DMS53 treated with DMSO at 0.1 percent for 48 hours (cell line): ENCODE measurements around the gene PPP1R1B.

Experiments used
- DNase-seq: peaks from one replicate; lab custom pipeline; 2025; ENCODE audit not compliant: unreplicated experiment; lab: John Stamatoyannopoulos, UW

The PPP1R1B gene

DNA sequence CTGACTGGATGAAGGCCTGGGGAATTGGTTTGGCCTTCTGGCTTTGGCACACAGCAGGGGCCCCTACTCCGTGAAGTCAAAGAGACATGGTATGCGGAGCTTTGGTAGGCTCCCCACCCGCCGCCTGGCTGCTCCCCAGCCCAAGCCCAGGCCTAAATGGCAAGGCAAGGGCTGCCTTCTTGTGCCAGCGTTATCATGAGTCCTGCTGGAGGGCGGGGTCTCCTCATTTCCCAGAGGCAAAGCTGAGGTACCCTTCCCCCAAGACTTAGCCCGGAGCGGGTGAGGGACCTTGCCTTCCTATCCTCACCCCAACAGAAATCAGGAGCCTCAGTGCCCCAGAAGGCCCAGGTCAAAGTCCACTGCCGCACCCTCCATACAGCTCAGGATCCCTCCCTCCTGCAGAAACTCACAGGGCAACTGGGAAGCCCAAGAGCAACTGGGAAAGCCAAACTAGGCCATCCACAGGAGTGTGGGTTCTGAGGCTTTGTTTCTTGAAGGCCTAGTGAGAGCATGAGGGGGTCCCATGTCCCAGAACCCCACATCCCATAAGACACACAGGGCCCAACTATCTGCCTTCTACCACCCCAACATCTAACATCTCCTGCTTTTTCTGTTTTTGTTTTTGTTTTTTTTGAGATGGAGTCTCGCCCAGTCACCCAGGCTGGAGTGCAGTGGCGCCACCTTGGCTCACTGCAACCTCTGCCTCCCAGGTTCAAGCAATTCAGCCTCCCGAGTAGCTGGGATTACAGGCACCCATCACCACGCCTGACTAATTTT lies 51.8 kb downstream of the PPP1R1B start:
- DNase-seq, result no peak

DNA sequence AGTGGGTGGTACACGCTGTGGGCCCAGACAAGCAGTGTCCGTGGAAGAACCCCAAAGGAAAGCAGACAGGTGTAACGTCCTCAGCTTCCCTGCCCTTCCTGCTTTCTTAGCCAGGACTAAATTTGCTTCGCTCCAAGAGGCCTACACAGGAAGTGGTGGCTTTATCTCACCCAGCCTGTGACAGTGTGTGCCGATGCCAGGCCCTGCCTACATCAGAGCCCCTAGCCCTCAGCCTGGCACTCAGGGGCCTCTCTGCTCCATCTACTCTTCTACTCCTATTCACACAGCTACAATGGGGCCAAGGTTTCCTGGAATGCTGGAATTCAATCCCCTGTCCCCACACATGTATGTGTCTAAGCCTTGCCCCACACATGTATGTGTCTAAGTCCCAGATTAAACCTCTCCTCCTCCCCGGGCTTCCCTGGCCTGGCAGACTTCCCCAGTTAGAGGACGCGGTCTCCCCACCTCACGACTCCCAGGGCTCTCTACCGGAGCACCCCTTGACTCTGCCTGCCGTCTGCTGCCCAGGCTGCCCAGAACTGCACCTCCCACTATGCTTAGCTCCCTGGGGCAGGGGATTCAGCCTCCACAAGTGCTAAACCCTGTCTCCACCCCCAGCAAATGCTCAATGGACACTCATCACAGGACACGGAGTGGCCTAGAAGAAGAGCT lies 52.9 kb downstream of the PPP1R1B start:
- DNase-seq, result no peak

- no peak for DNase-seq
Measured at GRCh38 chr17:39683295-39683939, 56.7 kb downstream of the PPP1R1B start.

- no peak for DNase-seq
Measured at GRCh38 chr17:39684369-39685192, 57.8 kb downstream of the PPP1R1B start.
